ENCODE results near the gene SH3BP2.

SH3BP2 gene, protein sequence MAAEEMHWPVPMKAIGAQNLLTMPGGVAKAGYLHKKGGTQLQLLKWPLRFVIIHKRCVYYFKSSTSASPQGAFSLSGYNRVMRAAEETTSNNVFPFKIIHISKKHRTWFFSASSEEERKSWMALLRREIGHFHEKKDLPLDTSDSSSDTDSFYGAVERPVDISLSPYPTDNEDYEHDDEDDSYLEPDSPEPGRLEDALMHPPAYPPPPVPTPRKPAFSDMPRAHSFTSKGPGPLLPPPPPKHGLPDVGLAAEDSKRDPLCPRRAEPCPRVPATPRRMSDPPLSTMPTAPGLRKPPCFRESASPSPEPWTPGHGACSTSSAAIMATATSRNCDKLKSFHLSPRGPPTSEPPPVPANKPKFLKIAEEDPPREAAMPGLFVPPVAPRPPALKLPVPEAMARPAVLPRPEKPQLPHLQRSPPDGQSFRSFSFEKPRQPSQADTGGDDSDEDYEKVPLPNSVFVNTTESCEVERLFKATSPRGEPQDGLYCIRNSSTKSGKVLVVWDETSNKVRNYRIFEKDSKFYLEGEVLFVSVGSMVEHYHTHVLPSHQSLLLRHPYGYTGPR

DNA sequence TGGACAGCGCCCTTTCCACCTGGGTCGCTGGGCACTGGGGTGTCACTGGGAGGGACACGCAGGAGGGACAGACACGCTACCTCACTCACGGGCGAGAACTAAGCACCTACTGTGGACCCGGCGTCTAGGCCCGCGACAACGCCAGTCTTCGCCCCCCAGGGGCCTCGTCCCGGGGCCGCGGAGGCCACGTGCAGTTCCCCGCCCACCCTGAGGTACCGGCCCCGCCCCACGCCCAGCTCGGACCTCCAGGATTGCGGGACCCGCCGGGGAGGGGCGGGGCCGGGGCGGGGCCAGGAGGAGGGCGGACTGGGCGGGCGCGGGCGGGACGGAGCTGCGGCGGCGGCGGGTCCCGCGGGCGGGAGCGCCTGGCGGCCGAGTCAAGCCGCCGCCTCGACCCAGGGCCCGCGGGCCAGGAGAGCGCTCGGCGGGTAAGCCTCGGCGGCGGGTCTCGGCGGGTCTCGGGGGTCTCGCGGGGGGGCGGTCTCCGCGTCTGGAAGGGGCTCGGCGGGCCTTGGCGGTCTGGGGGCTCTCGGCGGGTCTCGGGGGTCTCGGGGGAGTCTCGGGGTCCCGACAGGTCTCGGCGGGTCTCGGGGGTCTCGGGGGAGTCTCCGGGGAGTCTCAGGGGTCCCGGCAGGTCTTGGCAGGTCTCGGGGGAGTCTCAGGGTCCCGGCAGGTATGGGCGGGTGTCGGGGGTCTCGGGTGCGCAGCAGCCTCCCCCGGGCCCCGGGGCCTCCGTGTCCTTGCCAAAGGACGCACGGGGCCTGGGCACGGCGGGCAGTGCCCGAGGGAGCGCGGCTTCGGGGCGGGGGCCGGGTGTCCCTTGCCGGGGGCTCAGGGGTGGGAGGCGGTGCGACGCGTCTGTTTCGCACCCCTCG, at the start of gene SH3BP2:
Gene SH3BP2 (plus strand): TSS at position 375 of the 875 bp plus-strand sequence. CDS start 27,533 bp downstream, outside the sequence.
- in situ Hi-C loops (cut with MboI; ENCODE audit: low sequenced_read_pairs): no loop called here

DNA sequence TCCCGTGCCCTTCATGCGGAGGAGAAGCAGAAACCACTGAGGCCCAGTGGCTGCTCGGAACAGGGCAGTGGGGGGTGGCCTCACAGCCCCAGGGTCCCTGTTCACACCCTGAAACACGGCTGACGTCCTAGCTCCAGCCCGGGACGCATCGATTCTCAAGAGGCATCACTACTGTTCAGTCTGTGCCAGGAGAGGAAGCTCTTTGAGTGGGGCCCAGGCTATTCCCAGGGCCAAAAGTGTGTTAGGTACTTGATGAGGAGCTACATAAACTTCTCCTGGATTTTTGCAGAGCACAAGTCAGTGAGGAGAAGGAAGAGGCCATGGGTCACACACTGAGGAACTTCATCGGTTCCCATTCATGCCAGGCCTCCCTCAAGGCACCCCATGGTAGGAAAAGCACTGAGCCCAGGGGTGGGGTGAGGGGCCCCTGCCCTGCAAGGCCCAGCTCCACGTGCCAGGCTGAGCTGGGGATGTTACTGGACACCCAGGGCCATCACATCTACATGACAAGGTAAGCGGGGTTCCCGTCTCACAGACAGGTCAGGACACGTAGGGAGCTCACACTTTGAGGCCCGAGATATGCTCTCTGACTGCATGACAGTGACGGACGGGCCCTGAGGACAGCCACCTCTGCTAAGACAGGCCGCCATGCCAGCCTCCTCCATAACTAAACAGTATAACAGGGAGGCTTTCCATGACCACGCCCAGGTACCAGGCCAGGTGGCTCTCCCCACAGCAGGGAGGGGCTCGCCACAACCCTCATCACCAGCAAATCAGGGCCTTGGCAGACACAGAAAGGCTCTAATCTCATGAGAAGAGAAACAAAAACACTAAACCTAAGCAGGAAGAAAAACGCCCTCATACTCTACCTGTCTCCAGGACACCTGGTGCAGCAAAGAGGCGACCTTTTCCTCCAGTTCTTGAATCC, 49.1 kb upstream of the SH3BP2 start:
- in situ Hi-C loops (cut with MboI; ENCODE audit: low sequenced_read_pairs): no loop called here

- in situ Hi-C loops (cut with MboI; ENCODE audit: low sequenced_read_pairs): no loop called here
Measured at GRCh38 chr4:2744576-2745270, 48.2 kb upstream of the SH3BP2 start.

DNA sequence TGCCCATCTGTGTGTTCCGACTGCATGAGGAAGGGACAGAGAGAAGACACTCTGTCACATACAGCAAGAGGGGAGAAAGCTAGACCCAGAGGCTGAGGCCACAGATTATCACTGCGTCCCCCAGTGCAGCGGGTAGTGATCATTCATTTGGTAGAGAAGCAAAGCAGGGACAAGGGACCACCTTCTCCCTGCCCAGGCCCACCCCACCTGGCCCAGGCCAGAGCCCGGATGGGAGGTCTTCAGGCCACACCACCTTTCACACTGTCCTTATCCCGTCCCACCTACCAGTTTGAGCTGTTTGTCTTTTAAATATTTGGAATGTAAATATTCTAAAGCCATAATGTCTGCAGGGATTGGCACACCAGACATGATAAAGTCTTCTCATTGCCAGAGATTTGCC, 47.4 kb upstream of the SH3BP2 start:
- in situ Hi-C loops (cut with MboI; ENCODE audit: low sequenced_read_pairs): no loop called here

GRCh38 chr4:2745981-2746806, 46.7 kb upstream of the SH3BP2 start:
- in situ Hi-C loops (cut with MboI; ENCODE audit: low sequenced_read_pairs): no loop called here

DNA sequence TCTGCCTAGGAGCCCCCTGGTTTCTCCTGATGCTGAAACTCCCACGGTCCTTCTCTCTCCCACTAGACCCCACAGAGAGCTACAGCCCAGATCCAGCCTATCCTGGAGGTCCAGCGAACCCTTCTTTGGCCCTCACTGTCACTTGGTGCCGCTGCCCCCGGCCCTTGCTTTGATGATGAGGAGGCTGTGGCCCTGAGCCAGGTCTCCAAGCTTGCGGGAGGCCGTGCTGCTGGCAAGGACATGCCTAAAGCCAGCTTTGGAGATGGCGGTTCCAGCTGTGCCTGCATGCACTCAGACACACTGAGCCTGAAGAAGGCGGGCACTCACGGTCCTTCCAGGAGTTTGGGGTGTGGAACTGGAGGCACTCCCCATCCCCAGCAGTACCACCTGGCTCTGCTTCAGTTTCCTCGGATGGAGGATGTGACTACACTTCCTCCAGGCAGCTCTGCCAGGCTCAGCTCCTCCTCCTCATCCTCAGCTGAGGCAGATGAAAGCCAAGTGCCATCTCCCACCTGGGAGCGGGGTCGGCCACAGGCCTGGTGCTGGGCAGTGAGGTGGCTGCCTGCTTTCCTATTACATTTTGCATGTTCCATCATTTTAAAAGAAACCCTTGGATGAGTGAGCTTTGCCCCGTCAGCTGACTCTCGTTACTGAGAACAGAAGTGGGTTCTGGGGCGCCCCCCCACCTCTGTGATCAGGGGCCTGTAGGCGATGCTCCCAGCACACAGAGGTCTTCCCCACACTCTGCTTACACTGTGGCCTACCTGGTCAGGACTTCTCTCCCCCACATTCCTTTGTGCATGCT, 45.8 kb upstream of the SH3BP2 start:
- in situ Hi-C loops (cut with MboI; ENCODE audit: low sequenced_read_pairs): no loop called here

DNA sequence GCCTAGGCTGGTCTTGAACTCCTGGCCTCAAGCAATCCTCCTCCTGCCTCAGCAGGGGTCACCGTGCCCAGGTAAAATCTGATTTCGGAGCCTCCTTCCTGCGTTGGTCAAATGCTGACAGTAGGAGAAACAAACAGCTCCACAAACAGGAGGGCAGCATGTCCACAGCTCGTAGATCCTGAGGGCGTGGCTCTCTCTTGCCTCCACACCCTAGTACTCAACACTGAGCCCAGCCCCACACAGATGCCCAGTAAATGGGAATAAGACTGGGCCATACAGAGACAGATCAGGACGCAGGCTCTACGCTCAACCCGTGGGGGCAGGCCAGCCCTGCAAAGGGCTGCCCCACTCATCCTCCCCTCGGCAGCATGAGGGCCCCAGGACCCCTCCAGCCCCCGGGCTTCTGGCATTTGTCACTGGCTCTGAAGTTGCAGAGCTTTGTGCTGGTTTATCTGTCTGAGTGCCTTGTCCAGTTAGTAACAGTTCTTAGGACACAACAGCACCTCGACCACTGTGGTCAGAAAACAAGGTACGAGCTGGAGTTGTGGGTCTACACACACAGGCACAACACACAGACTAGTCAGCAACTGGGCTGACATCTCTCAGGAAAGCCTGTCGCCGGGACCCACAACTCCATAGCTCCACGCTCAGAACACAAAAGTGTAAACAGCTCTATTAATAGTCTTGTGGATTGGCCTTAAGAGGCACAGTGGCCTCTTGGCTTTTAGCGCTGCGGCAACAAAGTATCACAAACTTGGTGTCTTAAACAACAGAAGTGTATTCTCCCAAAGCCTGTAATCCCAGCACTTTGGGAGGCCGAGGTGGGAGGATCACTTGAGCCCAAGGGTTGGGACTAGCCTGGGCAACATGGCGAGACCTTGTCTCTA, 41.9 kb upstream of the SH3BP2 start:
- in situ Hi-C loops (cut with MboI; ENCODE audit: low sequenced_read_pairs): no loop called here

- in situ Hi-C loops (cut with MboI; ENCODE audit: low sequenced_read_pairs): no loop called here
Measured at GRCh38 chr4:2753436-2753835, 39.4 kb upstream of the SH3BP2 start.

GRCh38 chr4:2754848-2755819, 37.8 kb upstream of the SH3BP2 start:
- in situ Hi-C loops (cut with MboI; ENCODE audit: low sequenced_read_pairs): loop anchor here (5.0 kb wide), 1 partner anchor 177 kb away; no protein-coding TSS in a partner anchor

DNA sequence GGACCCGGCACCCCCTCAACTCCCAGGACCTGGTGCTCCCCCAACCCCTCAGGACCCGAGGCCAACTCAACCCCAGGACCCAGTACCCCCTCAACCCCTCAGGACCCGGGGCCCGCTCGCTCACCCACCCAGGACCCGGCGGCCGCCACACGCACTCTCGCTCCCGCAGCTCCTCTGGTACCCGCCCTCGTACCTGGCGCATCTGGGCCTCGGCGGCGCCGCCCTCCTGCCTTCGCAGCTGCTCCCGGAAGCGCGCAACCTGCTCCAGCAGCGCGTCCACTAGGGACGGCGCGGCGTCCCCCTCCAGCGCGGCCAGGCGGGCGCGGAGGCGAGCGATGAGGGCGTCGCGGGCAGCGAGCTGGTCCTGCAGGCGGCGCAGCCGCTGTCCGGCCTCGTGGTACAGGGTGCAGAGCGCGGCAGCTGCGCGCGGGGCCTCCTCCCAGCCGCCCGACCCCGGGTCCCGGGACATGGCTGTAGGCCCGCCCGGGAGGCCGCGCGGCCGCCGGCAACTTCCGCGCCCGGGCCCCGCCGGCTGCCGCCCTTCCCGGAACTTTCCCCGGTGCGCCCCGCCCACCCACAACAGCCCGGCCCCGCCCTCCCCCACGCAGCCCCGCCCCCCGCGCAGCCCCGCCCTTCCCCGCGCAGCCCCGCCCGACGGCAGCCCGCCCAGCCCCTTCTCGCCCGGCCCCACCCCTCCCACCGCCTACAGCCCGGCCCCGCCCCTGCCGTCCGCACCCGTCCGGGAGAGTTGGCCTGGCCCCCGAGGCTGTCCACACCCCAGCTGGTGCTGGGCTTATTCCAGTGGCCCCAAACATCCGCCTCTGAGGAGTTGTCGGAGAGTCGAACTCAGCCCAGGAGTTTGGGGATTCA, 36.8 kb upstream of the SH3BP2 start, which contains the start of gene TNIP2:
Gene TNIP2 (minus strand): TSS at position 516 of the 870 bp plus-strand sequence. CDS start 47 bp downstream, at position 469.
- in situ Hi-C loops (cut with MboI; ENCODE audit: low sequenced_read_pairs): loop anchor here (5.0 kb wide), 1 partner anchor 176 kb away; no protein-coding TSS in a partner anchor

- in situ Hi-C loops (cut with MboI; ENCODE audit: low sequenced_read_pairs): loop anchor here (5.0 kb wide), 1 partner anchor 175 kb away; no protein-coding TSS in a partner anchor
Measured at GRCh38 chr4:2756691-2757350, 36.1 kb upstream of the SH3BP2 start.

- in situ Hi-C loops (cut with MboI; ENCODE audit: low sequenced_read_pairs): loop anchor here (5.0 kb wide), 1 partner anchor 175 kb away; no protein-coding TSS in a partner anchor
Measured at GRCh38 chr4:2757426-2757825, 35.5 kb upstream of the SH3BP2 start.

DNA sequence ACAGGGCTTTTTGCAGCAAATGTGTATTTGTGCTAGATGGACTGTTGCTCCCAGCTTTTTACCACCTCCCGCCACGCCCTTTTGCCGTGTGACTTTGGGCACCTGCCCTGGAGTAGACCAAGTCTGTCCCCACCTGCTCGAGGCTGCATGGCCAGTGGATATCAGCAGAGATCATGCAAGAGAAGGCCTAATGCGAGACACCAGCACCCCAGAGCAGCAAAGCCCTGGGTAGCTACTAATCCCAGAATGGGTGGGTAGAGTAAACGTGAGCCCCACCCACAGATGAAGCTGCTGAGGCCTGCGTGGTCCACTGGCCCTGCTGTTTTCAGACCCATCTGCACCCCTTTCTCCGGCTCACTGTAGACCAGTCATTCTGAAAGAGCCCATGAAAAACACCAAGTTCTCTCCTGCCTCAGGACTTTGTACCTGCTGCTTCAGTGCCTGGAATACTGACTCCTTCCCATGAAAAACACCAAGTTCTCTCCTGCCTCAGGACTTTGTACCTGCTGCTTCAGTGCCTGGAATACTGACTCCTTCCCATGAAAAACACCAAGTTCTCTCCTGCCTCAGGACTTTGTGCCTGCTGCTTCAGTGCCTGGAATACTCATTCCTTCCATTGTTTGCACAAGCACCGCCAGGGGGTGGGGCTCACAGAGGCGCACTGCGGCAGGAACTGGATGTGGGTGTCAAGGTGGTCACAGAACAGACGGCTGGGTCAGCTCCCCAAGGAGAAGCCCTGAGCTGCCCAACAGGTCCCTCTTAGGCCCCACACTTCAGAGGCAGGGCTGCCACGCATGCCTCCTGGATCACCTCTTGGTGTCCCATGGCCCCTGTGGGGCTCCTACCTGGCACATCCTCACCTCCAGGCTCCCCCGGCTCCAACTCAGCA, 31.6 kb upstream of the SH3BP2 start:
- in situ Hi-C loops (cut with MboI; ENCODE audit: low sequenced_read_pairs): no loop called here
